HG03060 (cell line): Measurements from ENCODE around the gene XPA.
"Not testable (repeated sequence)": the region's sequence is repeated elsewhere in the genome, so short reads cannot be mapped to it uniquely, and the experiment has no call there.

Experiments
- ATAC-seq: cut with Tn5 transposase; IDR thresholded peaks from one replicate; pipeline ENCODE4 v1.9.1; 2021; ENCODE audit warnings: low read depth, moderate number of reproducible peaks; ENCODE audit not compliant: unreplicated experiment

The XPA gene

DNA sequence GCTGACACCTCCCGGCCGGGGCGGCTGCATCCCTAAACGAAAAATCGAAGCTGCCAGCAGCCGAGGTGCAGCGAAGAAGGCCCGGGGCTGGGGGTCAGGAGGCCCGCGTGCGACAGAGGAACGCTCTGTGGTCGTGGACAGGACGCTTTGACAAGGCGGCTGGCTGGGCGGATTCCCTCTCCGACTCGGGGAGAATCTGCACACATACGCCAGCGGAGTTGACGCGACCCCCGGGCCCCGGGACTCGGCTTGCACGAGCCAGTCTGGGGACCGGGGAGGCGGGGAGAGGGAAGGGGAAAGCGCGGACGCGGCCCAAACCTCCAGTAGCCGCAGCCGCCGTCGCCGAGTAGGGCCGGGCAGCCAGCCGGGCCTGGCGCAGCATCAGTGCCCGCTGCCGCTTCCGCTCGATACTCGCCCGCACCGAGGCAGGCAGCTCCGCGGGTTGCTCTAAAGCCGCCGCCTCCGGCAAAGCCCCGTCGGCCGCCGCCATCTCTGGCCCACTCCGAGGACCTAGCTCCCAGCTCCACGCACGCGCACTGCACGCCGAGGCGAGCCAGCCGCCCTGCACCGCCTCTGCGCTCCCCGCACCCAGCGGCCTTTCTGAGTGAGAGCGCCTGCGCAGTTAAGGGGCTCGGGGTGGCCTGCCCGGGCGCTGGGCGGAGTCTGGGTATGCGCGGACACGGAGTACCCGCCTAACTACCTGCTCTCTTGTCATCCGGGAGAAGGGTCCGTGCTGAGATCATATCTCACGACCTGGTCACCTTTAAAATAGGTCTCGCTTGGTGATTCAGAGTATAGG, at the start of gene XPA:
TSS of gene XPA (minus strand) at position 538 of the 799 bp plus-strand sequence. CDS start at position 490, 48 bp downstream.
- ATAC-seq, result peak; percentile 83

DNA sequence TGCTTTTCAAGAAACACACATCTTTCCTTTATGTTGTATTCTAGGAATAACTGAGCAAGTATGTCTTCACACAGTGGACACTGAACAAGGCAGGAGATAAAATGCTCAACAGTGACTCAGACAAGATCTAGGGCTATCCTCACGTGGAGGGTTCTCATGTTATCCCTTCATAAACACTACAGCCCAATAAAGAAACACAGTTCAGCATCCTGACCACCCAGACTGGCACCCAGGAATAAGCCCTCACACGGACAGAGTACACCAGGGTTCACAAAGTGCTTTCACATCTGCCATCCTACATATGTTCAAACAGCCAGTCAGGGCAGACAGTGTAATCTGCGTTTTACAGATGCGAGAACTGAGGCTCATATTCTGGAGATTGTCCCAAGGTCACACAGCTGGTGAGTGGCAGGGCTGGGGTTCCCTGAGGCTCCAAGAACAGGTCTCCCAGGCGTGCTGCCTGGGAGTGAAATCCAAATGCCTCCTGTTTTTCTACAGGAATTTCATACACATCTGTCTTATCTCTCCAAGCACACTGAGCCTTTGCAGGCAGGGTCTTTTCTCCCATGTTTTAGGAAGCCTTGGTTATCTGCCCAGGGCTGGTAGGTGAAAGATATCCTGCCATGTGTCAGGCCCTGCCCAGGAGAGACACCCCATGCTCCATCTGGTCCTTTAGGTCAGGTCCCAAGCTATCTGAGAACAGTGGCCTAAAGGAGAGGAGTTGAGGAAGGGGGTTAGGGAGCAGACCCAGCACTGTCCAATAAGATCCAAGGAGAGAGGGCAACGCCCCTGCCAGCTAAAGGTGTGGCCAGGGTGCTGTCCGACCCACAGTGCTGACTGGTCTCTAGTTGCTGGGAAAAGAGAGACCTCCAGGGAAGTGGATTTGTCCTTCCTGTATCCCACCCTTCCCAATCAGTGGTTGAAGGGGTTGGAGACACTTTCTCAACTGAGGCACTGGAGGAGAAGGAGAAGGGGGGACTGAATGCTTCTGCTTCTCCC, 47.9 kb upstream of the XPA start:
- no peak for ATAC-seq

DNA sequence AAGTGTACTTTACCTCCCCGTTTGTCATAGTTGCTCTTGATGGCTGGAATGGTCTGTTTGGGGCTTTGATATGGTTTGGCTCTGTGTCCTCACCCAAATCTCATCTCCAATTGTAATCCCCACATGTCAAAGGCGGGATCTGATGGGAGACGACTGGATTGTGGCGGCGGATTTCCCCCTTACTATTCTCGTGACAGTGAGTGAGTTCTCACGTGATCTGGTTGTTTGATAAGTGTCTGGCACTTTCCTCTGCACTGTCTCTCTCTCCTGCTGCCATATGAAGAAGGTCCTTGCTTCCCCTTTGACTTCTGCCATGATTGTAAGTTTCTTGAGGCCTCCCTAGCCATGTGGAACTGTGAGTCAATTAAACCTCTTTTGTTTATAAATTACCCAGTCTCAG, 46.9 kb upstream of the XPA start:
- not testable (repeated sequence) for ATAC-seq

DNA sequence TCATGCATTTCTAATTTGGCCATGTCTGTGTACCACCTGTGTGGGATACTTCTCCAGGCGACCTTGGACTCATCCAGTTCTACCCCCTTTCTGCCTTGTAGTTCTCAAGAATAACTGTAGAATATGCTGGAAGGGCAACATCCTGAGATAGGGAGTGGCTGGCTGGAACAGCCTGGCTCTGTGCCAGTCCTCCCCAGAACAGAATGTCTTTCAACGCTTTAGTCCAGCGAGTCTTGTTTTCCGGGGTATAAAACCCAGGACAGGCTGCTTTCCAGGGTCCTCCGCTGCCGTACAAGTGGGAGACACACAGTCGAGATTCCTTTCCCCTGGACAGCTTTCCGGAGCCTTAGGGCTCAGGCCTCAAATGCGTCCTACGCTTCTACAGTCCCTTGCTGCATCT, 45.4 kb upstream of the XPA start:
- no peak for ATAC-seq

DNA sequence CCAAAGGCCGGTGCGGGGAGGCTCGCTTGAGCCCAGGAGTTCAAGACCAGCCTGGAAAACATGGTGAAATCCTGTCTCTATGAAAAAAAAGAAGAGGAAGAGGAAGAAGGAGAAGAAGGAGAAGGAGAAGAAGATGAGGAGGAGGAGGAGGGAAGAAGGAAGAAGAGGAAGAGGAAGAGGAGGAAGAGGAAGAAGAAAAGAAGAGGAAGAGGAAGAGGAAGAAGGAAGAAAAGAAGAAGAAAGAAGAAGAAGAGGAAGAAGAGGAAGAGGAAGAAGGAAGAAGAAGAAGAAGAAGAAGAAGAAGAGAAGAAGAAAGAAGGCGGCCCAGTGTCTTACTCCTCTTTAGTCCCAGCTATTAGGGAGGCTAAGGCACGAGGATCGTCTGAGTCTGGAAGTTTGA, 44.8 kb upstream of the XPA start:
- no peak for ATAC-seq

DNA sequence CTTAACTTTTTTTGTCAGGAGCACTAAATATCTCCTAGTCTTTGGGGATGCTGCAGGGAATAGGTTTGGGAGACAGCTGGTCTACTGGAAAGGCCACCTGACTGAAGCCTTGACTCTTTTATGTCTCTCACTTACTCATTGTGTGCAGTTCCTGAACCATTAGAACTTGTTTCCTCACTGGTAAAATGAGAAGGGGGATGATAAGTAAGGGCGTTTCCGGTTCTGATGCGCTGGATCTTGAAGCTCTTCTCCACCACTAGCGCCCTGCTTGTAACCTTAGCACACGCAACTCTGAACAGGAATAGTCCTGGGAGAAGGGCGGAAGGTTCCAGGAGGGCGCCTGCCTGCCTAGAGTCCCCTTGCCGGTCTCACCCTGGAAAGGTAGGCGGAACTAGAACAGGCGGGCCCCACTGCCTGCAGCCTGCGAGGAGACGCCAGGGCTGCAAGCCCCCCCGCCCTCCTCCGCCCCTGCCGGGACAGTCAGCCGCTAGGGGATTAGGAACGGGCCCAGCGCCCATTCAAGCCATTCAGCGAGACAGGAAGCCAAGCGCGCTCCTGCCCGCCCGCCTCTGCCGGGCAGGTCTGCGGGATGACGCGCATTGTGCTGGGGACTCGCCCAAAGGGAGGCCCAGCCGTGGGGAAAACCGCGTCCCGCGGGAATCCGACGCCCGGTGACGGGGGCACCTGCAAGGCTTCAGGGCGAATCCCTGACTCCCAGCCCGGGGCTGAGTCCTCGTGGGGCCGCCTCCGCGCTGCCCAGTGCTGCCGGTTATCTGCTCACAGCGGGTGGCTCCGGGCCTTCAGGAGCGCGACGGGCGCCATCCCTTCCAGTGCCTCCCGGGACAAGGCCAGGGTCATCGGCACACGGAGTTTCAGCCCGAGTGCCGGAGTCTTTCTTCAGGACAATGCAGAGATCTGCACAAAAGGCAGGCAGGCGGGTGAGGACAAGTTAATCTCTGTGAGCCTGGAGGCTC, 44.0 kb upstream of the XPA start:
- no peak for ATAC-seq

DNA sequence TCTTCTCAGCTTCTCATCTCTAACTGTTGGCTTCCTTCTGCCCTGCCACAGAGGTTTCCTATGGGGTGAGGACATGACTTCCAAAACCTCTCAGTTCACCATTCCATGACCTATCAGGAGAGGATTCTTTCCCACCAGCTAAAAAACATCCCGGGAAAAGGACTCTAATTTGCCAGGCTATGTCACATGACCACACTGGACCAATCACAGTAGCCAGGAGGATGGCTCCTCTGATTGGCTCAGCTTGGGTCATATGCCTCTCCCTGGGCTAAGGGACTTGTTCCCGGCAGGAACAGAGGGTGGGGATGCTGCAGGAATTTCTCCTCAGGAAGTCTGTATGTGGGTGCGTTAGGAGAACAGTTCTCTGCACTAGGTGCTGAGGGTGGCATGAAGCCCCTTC, 40.3 kb upstream of the XPA start:
- ATAC-seq, result no peak

DNA sequence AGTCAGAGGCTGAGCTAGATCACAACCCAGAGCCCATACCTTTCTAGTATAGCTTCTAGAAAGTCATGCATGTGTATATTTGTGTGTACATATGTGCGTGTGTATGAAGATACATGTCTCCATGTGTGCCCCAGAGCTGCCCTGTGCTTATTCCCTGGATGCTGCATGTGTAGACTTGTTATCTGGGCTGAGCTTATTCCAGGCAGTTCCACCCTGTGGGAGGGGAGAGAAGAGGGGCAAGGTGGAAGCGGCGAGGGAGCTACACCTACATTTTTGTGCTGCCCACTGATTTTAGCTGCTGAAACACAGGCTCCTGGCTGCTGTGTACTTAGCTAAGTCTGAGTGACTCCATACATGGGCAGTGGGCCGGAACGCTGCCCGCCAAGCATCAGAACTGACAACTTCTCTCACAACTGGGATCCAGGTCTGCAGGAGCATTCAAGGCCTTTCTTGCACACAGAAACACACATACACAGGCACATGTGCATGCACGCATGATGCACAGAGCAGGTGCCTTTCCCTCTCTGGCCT, 38.0 kb upstream of the XPA start:
- no peak for ATAC-seq

DNA sequence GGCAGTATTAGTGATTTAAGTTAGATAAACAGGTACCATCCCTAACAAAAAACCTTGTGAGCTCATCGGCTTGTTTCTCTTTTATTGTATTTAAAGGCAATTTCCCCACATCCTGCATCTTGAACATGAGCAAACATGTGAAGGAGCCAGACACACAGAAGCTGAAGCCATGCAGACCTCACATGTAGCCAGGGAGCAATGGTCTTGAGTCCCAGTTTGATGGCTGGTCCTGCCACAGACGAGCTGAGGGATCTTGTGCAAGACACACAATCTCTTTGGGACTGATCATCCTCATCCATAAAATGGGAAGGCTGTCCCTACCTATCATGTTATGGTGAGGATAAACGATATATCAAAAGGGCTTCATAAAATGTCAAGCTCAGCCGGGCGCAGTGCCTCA, 29.6 kb upstream of the XPA start:
- ATAC-seq, result no peak

DNA sequence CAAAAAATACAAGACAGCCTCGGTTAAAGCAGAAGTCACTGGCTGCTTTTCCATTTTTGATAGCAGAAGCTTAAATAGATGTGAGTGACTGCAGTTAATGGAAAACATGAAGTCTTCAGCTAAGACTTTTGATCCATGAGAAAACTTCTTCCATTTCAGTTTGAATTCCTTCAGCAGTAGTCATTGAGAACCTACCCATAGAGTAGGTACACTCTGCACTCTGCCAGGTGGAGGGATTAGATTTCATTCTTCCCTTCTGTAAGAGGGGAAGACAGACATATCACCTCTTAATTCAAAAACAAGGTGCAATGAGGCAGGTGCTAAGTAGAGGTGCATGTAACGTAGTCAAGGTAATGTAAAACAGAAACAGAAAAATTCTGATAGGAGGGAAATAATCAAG, 26.7 kb upstream of the XPA start:
- ATAC-seq, result no peak

DNA sequence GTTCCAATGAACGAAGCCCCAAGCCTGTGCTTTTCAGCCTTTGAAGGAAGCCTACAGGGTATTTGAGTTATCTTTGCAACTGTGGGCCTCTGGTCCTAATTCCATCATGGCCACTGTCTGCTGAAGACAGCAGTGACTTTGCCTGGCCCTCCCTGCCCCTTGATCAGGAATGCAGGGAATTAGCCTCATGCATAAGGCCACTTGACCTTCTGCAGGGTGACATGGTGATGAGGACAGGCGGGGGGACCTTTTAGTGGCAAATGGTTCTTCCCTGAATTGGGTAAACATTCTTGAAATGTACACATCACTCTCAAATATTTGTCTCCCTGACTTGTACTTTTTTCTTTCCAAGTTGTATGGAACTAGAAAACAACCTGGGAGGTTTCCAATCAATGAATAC, 25.2 kb upstream of the XPA start:
- ATAC-seq, result no peak

DNA sequence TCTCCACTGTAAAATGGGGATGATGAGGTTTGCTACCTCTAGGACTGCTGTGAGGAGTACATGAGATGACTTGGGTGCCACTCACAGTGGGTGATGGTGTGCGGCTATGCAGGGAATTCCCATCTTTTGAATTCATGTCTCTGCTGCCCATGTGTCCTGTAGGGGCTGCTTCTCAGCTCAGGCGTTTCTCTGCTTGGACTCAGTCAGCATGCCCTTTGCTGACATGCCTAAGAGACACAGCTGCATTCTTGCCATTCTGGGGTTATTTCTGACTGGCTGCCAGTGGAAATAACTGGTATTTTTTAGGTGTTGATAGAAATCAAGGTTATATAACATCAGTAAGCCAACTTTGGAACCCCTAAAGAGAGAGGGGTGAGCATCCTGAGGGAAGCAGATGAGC, 24.3 kb upstream of the XPA start:
- ATAC-seq, result no peak

DNA sequence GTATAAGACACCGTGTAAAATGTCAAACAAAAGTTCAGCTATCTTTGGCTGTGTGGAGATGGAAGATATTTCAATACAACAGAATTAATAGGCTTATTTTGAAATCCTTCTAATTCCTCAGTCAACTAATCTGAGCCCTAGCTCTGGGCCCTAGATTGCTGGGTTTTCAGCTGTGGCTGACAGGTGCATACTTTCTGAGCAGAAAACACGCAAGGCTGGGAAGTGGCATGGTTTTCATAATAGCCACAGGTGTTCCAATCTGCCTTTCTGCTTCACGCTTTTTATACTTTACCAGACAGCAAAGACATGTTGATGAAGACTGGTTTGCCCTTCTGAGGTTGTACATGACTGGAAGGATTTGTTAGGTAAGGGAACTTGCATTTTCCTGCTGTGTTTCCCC, 20.7 kb upstream of the XPA start:
- ATAC-seq, result no peak

DNA sequence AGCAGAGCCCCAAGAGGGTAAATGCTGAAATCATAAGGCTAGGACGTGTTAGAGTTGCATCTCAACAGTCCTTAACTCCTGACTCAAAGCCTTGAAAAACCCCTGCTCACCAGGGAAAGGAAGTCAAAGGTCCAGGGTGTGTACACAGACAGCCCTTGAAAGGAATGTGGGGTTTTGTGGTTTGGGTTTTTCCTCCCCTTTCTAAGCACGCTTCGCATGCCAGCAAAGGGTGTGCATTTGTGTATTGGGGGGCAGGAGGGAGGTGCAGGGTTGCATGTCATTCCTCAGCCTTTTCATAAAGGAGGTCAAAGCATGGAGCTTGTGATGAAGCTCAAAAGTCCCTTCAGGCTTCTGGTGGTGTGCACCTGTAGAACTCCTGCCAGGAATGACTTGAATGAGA, 17.3 kb upstream of the XPA start:
- no peak for ATAC-seq

DNA sequence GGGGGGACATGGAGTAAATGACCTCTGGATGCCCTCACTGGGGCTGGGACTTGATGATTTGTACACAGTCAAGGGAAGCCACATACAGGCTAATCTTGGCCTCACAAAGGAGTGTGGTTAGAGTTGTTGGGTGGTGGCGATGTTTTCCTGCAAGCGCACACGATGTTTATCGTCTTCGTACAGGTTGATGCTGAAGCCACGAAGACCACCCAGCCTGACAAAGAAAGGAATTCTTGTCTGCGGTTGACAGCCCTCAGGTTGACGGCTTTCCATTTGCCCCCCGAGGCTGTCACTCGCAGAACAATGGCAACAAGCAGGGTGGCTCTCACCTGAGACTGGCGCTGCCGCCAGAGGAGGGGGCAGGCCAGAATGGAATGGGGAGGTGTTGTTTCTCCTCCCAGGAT, 14.1 kb upstream of the XPA start:
- ATAC-seq, result no peak

DNA sequence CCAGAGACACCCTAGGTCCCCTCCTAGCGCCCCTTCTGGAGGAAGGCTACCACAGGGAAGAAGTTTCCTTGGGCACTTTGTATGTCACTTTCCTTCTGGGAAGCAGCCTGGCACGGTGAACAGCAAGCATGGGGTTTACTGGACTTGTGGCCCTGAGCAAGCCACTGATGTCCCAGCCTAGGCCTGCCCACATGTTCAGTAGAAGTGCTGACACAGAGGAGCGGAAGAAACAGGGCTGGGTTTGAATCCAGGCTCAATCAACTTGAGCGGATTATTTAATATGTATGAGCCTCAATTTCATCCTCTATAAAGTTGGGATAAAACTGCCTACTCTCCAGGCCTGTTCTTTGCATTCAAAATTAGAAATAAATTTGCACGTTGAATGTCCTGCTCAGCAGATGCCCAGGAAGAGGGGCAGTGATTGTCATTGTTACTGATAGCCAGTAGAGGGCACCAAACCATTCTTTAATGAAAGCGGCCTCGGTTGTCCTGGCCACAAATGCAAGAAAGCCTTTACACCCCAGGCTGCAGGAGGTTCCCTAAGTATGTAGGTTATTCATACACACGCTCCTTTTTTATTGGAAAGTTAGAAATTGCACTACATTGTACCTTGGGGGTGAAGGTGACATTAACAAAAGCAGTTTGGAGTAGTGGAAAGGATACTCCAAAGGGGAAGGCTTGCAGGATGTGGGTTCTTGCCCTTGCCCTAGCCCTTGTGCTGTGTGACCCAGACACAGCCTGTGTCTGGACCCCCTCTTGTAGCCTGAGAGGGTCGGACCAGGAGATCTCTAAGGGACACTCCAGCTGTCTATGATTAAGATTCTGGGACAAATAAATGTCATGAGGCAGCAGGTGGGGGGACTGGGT, 13.4 kb upstream of the XPA start:
- no peak for ATAC-seq

DNA sequence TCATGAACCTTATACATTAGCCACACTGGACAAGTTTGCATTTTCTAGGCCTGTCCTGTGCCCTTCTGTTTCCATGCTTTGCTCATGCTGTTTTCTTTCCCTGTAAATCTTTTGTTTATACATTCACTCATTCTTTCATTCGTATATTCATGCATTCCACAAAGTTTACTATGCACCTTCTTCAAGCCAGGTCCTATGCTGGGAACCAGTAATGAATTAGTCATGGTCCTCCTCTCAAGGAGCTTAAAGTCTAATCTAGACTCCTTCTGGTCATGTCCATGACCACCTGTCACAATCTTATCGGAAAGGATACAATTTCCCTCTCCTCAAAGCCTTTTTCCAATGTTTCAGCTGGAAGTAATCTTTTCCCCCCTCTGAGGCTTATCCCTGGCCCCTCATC, 9.1 kb upstream of the XPA start:
- no peak for ATAC-seq

DNA sequence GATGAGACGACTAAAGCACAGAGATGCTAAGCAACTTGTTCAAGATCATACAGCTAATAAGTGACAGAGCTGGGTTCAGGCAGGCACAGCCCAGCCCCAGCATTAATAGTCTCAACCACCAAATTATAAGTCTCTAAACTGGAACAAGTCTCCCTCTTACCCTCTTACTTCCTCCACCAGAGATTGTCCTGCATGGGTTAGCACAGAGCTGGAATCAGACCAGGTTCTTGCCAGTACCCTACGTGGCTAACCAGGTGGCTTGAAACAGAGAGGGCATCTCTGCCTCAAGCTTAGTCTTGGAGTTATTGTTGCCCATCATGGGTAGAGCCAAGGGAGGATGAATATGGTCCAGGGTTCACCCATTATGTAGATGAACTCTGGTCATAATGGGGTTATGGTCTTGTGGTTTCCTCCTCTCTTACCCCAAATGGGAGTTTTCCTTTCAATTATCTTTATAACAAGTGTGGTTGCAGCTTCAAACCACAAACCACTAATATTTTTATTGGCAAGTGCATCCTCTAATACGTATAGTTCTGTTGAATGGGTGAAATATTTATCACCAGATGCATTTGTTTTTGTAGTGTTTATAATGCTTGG, 8.3 kb upstream of the XPA start:
- no peak for ATAC-seq

DNA sequence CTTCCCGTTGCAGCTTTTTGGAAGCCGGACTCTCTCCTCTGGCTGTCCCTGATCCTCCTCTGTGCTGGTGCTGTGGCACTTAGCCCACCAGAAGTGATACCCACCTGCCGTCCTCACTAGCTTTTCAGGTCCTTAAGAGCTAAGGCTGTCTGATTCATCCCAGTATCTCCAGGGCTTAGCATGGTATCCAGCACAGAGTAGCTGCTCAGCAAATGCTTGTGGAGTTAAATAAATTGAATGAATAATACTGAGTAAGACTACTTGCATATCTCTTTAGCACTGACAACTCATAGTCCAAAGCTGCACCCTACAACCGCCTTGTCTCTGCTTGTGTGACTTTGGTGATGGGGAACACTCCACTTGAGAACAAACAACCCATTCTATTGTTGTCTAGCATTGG, 7.7 kb upstream of the XPA start:
- no peak for ATAC-seq
